ENCODE measurements around the gene SECISBP2.

Gene SECISBP2

DNA sequence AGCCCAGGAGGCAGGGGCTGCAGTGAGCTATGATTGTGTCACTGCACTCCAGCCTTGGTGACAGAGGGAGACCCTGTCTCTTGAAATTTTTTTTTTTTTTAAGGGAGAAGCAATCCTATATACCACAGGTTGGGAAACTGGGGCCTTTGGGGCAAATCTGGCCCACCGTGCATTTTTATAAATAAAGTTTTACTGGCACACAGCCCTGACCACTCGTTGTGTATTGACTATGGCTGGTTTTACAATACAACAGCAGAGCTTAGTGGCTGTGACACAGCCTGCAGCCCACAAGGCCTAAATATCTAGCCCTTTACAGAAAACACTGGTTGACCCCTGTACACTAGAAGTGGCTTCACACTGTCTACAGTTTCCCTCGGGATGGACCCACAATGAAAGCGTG is 58.0 kb downstream of the SECISBP2 start (continued):
- TF ChIP-seq, protein P1, sequence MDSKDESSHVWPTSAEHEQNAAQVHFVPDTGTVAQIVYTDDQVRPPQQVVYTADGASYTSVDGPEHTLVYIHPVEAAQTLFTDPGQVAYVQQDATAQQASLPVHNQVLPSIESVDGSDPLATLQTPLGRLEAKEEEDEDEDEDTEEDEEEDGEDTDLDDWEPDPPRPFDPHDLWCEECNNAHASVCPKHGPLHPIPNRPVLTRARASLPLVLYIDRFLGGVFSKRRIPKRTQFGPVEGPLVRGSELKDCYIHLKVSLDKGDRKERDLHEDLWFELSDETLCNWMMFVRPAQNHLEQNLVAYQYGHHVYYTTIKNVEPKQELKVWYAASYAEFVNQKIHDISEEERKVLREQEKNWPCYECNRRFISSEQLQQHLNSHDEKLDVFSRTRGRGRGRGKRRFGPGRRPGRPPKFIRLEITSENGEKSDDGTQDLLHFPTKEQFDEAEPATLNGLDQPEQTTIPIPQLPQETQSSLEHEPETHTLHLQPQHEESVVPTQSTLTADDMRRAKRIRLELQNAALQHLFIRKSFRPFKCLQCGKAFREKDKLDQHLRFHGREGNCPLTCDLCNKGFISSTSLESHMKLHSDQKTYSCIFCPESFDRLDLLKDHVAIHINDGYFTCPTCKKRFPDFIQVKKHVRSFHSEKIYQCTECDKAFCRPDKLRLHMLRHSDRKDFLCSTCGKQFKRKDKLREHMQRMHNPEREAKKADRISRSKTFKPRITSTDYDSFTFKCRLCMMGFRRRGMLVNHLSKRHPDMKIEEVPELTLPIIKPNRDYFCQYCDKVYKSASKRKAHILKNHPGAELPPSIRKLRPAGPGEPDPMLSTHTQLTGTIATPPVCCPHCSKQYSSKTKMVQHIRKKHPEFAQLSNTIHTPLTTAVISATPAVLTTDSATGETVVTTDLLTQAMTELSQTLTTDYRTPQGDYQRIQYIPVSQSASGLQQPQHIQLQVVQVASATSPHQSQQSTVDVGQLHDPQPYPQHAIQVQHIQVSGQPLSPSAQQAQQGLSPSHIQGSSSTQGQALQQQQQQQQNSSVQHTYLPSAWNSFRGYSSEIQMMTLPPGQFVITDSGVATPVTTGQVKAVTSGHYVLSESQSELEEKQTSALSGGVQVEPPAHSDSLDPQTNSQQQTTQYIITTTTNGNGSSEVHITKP (tag by site-specific recombination; IDR thresholded peaks at IDR 0.05): no peak
- no peak for TF ChIP-seq ZNF426 (tag by site-specific recombination; IDR thresholded peaks at IDR 0.05)
- TF ChIP-seq KLF9 (tag by site-specific recombination; IDR thresholded peaks at IDR 0.05; ENCODE audit: low read depth): no peak
- TF ChIP-seq ZSCAN16 (tag by site-specific recombination; IDR thresholded peaks at IDR 0.05): no peak
- TF ChIP-seq ZNF473 (tag by site-specific recombination; IDR thresholded peaks at IDR 0.05): no peak
- TF ChIP-seq ZNF146 (tag by site-specific recombination; IDR thresholded peaks at IDR 0.05): no peak

GRCh38 chr9:89376741-89377351 is 58.5 kb downstream of the SECISBP2 start:
- Histone ChIP-seq H3K4me1 (ENCODE audit: control insufficient read depth, insufficient read depth, low read length) (no peaks in the 10 kb centered on the region), H3K4me3 (ENCODE audit: low read depth, low read length) (no peak overlapping the region), H3K9me3 (ENCODE audit: control insufficient read depth, insufficient read depth, low read depth, low read length) (no peaks in the 10 kb centered on the region), H3K27ac (ENCODE audit: extremely low read depth, low read depth, low read length) (no peak overlapping the region), H3K36me3 (ENCODE audit: control insufficient read depth in 2 of 2, insufficient read depth in 1 of 2, low read length in 2 of 2) (peaks cover 0 to 41% of the 10 kb centered on the region in 2 experiments; a peak in 2 of 3 replicates)
- TF ChIP-seq ZNF223 (tag by site-specific recombination; IDR thresholded peaks at IDR 0.05): no peak
- no peak for TF ChIP-seq GLIS1 (tag by site-specific recombination; IDR thresholded peaks at IDR 0.05)
- TF ChIP-seq ZNF416 (tag by site-specific recombination; IDR thresholded peaks at IDR 0.05): no peak
- CTCF ChIA-PET: interaction anchor here (0.6 kb wide), 1 partner anchor 227 kb away, joined by 3 read pairs; no protein-coding TSS in a partner anchor
- POLR2A ChIA-PET: no interaction called here

DNA sequence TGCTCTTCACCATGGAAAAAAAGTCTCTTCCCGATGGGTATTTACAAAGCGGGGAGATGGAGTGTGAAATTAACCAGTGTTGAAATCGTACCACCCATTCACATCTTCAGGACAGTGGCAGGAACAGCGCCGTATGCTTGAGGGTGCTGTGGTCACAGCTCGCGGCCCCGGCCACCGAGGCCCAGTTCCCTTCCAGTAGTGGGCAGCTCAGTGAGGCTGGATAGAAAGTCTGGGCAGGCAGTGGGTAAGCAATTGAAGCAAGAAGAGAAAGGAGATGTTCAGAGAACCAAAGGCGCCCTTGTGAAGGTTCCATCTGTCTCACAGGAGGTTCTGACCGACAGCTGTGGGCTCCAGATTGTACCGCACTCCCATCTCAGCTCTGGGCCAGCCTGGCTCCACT is 59.1 kb downstream of the SECISBP2 start:
- ChIA-PET CTCF (interaction anchor here (0.6 kb wide), 1 partner anchor 226 kb away, joined by 3 read pairs; no protein-coding TSS in a partner anchor), POLR2A (no interaction called here)
- TF ChIP-seq ZNF571 (tag by site-specific recombination; IDR thresholded peaks at IDR 0.05) (no peak), ZNF776 (tag by site-specific recombination; IDR thresholded peaks at IDR 0.05; ENCODE audit: borderline replicate concordance) (no peak), ZNF596 (tag by site-specific recombination; IDR thresholded peaks at IDR 0.05) (no peak), KLF9 (tag by site-specific recombination; IDR thresholded peaks at IDR 0.05; ENCODE audit: low read depth) (no peak), GLI4 (tag by site-specific recombination; IDR thresholded peaks at IDR 0.05) (no peak), ZNF148 (tag by site-specific recombination; IDR thresholded peaks at IDR 0.05; ENCODE audit: borderline replicate concordance) (no peak), SP7 (tag by site-specific recombination; IDR thresholded peaks at IDR 0.05) (no peak), KLF1 (tag by site-specific recombination; IDR thresholded peaks at IDR 0.05) (no peak), REPIN1 (tag by site-specific recombination; IDR thresholded peaks at IDR 0.05; ENCODE audit: low read depth) (no peak), ZFP41 (tag by site-specific recombination; IDR thresholded peaks at IDR 0.05; ENCODE audit: borderline replicate concordance) (no peak)
- TF ChIP-seq, protein P2, sequence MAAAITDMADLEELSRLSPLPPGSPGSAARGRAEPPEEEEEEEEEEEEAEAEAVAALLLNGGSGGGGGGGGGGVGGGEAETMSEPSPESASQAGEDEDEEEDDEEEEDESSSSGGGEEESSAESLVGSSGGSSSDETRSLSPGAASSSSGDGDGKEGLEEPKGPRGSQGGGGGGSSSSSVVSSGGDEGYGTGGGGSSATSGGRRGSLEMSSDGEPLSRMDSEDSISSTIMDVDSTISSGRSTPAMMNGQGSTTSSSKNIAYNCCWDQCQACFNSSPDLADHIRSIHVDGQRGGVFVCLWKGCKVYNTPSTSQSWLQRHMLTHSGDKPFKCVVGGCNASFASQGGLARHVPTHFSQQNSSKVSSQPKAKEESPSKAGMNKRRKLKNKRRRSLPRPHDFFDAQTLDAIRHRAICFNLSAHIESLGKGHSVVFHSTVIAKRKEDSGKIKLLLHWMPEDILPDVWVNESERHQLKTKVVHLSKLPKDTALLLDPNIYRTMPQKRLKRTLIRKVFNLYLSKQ (tag by site-specific recombination; IDR thresholded peaks at IDR 0.05; ENCODE audit: borderline replicate concordance): no peak
- TF ChIP-seq, protein P3, sequence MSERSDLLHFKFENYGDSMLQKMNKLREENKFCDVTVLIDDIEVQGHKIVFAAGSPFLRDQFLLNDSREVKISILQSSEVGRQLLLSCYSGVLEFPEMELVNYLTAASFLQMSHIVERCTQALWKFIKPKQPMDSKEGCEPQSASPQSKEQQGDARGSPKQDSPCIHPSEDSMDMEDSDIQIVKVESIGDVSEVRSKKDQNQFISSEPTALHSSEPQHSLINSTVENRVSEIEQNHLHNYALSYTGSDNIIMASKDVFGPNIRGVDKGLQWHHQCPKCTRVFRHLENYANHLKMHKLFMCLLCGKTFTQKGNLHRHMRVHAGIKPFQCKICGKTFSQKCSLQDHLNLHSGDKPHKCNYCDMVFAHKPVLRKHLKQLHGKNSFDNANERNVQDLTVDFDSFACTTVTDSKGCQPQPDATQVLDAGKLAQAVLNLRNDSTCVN (tag by site-specific recombination; optimal IDR thresholded peaks at IDR 0.05): no peak
- H3K4me3 ChIP-seq (ENCODE audit: low read depth, low read length): no peak overlapping the region
- no peaks in the 10 kb centered on the region for H3K4me1 ChIP-seq (ENCODE audit: control insufficient read depth, insufficient read depth, low read length)
- H3K9me3 ChIP-seq (ENCODE audit: control insufficient read depth, insufficient read depth, low read depth, low read length): no peaks in the 10 kb centered on the region
- peaks cover 0 to 47% of the 10 kb centered on the region in 2 experiments; a peak in 1 of 3 replicates for H3K36me3 ChIP-seq (ENCODE audit: control insufficient read depth in 2 of 2, insufficient read depth in 1 of 2, low read length in 2 of 2)
- H3K27ac ChIP-seq (ENCODE audit: extremely low read depth, low read depth, low read length): no peak overlapping the region
